ENCODE data around the gene WSCD2.
A peak's percentile ranks its signal among the peaks of the same experiment; 100 is the strongest.

WSCD2 gene

GRCh38 chr12:108129017-108129812 is at the start of gene WSCD2:
TSS of gene WSCD2 (plus strand) at chr12:108129288. CDS start at chr12:108195833, 66,545 bp downstream.
- DNase-seq = peak; percentile 1

- DNase-seq = no peak
Measured at GRCh38 chr12:108079721-108080120, 49.4 kb upstream of the WSCD2 start.

GRCh38 chr12:108080363-108080762 is 48.7 kb upstream of the WSCD2 start:
- DNase-seq = no peak

GRCh38 chr12:108082485-108082884 is 46.6 kb upstream of the WSCD2 start:
- DNase-seq = no peak

- no peak for DNase-seq
Measured at GRCh38 chr12:108087900-108088299, 41.2 kb upstream of the WSCD2 start.

- no peak for DNase-seq
Measured at GRCh38 chr12:108090107-108090899, 38.8 kb upstream of the WSCD2 start.

GRCh38 chr12:108090932-108091678 is 38.0 kb upstream of the WSCD2 start:
- no peak for DNase-seq

GRCh38 chr12:108091679-108092051 is 37.4 kb upstream of the WSCD2 start:
- DNase-seq = no peak

GRCh38 chr12:108093209-108093608 is 35.9 kb upstream of the WSCD2 start:
- DNase-seq = no peak

- no peak for DNase-seq
Measured at GRCh38 chr12:108094056-108094649, 34.9 kb upstream of the WSCD2 start.

- DNase-seq = no peak
Measured at GRCh38 chr12:108097160-108097911, 31.8 kb upstream of the WSCD2 start.

GRCh38 chr12:108098374-108098773 is 30.7 kb upstream of the WSCD2 start:
- no peak for DNase-seq

- DNase-seq = no peak
Measured at GRCh38 chr12:108099073-108099472, 30.0 kb upstream of the WSCD2 start.

- no peak for DNase-seq
Measured at GRCh38 chr12:108099778-108100489, 29.2 kb upstream of the WSCD2 start.

- no peak for DNase-seq
Measured at GRCh38 chr12:108101605-108102175, 27.4 kb upstream of the WSCD2 start.

- DNase-seq = no peak
Measured at GRCh38 chr12:108102363-108102762, 26.7 kb upstream of the WSCD2 start.

- DNase-seq = no peak
Measured at GRCh38 chr12:108103087-108103486, 26.0 kb upstream of the WSCD2 start.

- no peak for DNase-seq
Measured at GRCh38 chr12:108103517-108103916, 25.6 kb upstream of the WSCD2 start.

- DNase-seq = no peak
Measured at GRCh38 chr12:108104657-108105056, 24.4 kb upstream of the WSCD2 start.

- no peak for DNase-seq
Measured at GRCh38 chr12:108106599-108106998, 22.5 kb upstream of the WSCD2 start.

GRCh38 chr12:108107293-108107692 is 21.8 kb upstream of the WSCD2 start:
- DNase-seq = no peak
